Tibial artery (tissue), 4 donors: ENCODE results near the gene CHMP4A.

Source experiments
- DNase-seq, 2 donors: peaks; one replicate each; pipeline ENCODE4 v3.0.0-alpha.2; 2019
- H3K27ac ChIP-seq, 2 donors: fragments of 200-600 bp; sonication (generic) in 1 of 2; 1 replicate in 1 of 2; 2 replicates in 1 of 2; pipeline ENCODE4 v1.5.1; 2018 to 2019; ENCODE audit warnings: mild to moderate bottlenecking in 1 of 2
- H3K27me3 ChIP-seq, 2 donors: fragments of 200-600 bp; sonication (generic) in 1 of 2; one replicate each; pipeline versions ENCODE4 v1.5.1 to v1.6.0; 2016 to 2019
- H3K36me3 ChIP-seq, 3 donors: fragments of 200-600 bp; sonication (generic) in 2 of 3; one replicate each; pipeline ENCODE4 v1.5.1; 2016 to 2019; ENCODE audit warnings: mild to moderate bottlenecking in 2 of 3
- H3K4me1 ChIP-seq, 4 donors: fragments of 200-600 bp; sonication (generic) in 2 of 4; 1 replicate in 3 of 4; 2 replicates in 1 of 4; pipeline ENCODE4 v1.5.1; 2016 to 2019
- H3K4me3 ChIP-seq, 2 donors: fragments of 200-600 bp; sonication (generic) in 1 of 2; 1 replicate in 1 of 2; 2 replicates in 1 of 2; pipeline ENCODE4 v1.5.1; 2018 to 2019; ENCODE audit warnings: mild to moderate bottlenecking in 2 of 2
- H3K9me3 ChIP-seq, 3 donors: fragments of 200-600 bp; sonication (generic) in 1 of 3; one replicate each; pipeline ENCODE4 v1.5.1; 2016 to 2019
- CTCF ChIP-seq, 2 experiments: fragments of 200-600 bp in 1 of 2; fragments of 450-650 bp in 1 of 2; IDR thresholded peaks; one replicate each; pipeline ENCODE4 v1.5.1; 2017 to 2019; ENCODE audit warnings: antibody characterized with exemption in 2 of 2, mild to moderate bottlenecking in 1 of 2, moderate library complexity in 1 of 2
- intact Hi-C: fragments of 100-400 bp; cut with DNase I; formaldehyde crosslinking; loops from one replicate; pipeline ENCODE4 v1.15.0; 2023; ENCODE audit warnings: low total_unique reads

The CHMP4A gene

DNA sequence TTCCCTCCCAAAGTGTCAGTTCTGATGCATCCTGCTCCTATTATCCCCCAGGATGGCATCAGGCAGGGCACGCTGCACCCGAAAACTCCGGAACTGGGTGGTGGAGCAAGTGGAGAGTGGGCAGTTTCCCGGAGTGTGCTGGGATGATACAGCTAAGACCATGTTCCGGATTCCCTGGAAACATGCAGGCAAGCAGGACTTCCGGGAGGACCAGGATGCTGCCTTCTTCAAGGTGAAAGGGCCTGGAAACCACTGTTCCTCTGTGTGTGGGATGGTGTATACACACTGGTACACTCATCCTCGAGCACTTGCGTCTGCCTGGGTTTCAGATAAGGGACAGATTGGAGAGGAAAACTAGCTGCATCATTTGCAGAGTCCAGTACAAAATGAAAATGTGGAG is 51.2 kb downstream of the CHMP4A start:
- DNase-seq: no peak
- no peak for TF ChIP-seq CTCF (IDR thresholded peaks at IDR 0.05)
- H3K36me3 ChIP-seq: peaks cover 57 to 79% (median 60%) of the 10 kb centered on the region in 3 donors
- no peaks in the 10 kb centered on the region for H3K27me3 ChIP-seq
- peak overlapping the region; percentile 84 to 93 for H3K27ac ChIP-seq
- peak overlapping the region; percentile 69 to 72 for H3K4me3 ChIP-seq
- H3K9me3 ChIP-seq: no peaks in the 10 kb centered on the region
- intact Hi-C loops: no loop called here
- H3K4me1 ChIP-seq: peaks cover 0 to 37% (median 28%) of the 10 kb centered on the region in 4 donors

GRCh38 chr14:24160850-24161804 is 52.2 kb downstream of the CHMP4A start, which contains the start of gene IRF9:
Gene IRF9, plus strand, starts transcription at chr14:24161265. Its CDS starts 880 bp downstream, at chr14:24162145.
- Histone ChIP-seq H3K4me3 (peak within 1 kb of the TSS; percentile 69 to 72), H3K36me3 (peaks cover 59 to 79% (median 60%) of the 10 kb centered on the region in 3 donors), H3K27ac (peak within 1 kb of the TSS; percentile 84 to 93), H3K4me1 (peaks cover 0 to 37% (median 28%) of the 10 kb centered on the region in 4 donors), H3K9me3 (no peaks in the 10 kb centered on the region), H3K27me3 (no peaks in the 10 kb centered on the region)
- TF ChIP-seq CTCF (IDR thresholded peaks at IDR 0.05): peak; percentile 89 to 97
- peak; percentile 96 to 98 for DNase-seq
- intact Hi-C loops: no loop called here

DNA sequence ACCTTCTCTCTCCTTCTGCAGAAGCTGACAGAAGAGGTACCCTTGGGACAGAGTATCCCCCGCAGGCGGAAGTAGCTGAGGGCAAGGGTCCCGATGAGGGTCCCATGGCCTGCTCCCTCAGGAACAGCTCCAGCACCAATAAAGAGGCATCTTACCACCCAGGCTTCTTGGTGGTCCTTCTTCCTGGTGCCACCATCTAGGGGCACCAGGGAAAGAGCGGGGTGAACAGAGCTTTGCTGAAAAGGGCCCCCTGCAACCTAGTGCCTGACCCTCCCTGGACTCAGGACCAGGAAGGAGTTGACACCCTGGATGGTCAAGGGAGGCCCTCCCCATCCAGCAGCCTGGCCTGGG is 52.8 kb downstream of the CHMP4A start:
- H3K9me3 ChIP-seq: no peaks in the 10 kb centered on the region
- no peak overlapping the region for H3K4me3 ChIP-seq
- no peaks in the 10 kb centered on the region for H3K27me3 ChIP-seq
- peak overlapping the region; percentile 84 to 93 for H3K27ac ChIP-seq
- no peak for DNase-seq
- no peak for TF ChIP-seq CTCF (IDR thresholded peaks at IDR 0.05)
- H3K4me1 ChIP-seq: peaks cover 0 to 37% (median 28%) of the 10 kb centered on the region in 4 donors
- H3K36me3 ChIP-seq: peaks cover 59 to 79% (median 60%) of the 10 kb centered on the region in 3 donors
- intact Hi-C loops: no loop called here

DNA sequence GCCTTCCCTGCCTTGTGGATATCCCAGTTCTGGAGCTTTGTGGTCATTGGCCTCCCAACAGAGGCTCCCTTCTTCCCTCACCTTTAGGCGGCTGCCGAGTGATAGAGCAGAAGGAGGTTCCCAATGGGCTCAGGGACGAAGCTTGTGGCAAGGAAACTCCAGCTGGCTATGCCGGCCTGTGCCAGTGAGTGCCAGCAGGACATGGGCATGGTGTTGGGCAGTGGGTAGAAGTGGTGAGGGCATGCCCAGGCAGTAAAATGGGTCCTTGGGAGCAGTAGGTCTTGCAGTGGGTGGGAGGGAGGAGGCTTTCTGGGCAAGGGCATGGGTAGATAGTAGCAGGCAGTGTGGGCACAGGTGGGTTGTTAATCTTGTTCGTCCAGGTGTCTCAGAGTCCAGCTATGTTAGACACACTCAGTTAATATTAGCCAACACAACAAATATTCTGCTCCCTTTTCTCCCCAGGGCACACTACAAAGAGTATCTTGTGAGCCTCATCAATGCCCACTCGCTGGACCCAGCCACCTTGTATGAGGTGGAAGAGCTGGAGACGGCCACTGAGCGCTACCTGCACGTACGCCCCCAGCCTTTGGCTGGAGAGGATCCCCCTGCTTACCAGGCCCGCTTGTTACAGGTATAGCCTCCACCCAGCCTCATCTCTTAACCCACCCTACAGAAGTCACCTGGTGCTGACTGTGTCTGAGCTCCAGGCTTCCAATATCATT is 53.4 kb downstream of the CHMP4A start:
- DNase-seq: no peak
- no peak for TF ChIP-seq CTCF (IDR thresholded peaks at IDR 0.05)
- Histone ChIP-seq H3K36me3 (peaks cover 59 to 79% (median 60%) of the 10 kb centered on the region in 3 donors), H3K27me3 (no peaks in the 10 kb centered on the region), H3K4me1 (peaks cover 0 to 37% (median 28%) of the 10 kb centered on the region in 4 donors), H3K9me3 (no peaks in the 10 kb centered on the region), H3K4me3 (no peak overlapping the region), H3K27ac (peak overlapping the region; percentile 84 to 93)
- intact Hi-C loops: no loop called here
